SK-MEL-5 (cell line): ENCODE results near the gene MCAM. TPM values are rescaled to one million over a fixed set of nuclear protein-coding genes. Genes with fewer than 3 reads are reported as not detected.
A peak's percentile ranks its signal among the peaks of the same experiment; 100 is the strongest.

Experiments used
- DNase-seq: peaks from one replicate; pipeline ENCODE4 v3.0.0-alpha.2; 2016; ENCODE audit warnings: low read depth, low spot score
- in situ Hi-C: cut with HindIII; loops from 2 replicates; pipeline ENCODE4 v1.10.0; 2016; ENCODE audit warnings: low sequenced_read_pairs, high pct_unique_total_duplicates, low pct_unique_long_range_greater_than_20kb
- total RNA-seq: library from RNA; depleted of rRNA; stranded (reverse); fragments of >200 nt; shearing (Covaris generic); gene quantifications from 2 replicates; pipeline ENCODE4 v1.2.3, GENCODE V29; 2014

Gene MCAM
- total RNA-seq, 1 experiment from 2014 or later: 356 TPM

GRCh38 chr11:119295178-119295577 is 21.8 kb downstream of the MCAM start:
- DNase-seq: no peak

DNA sequence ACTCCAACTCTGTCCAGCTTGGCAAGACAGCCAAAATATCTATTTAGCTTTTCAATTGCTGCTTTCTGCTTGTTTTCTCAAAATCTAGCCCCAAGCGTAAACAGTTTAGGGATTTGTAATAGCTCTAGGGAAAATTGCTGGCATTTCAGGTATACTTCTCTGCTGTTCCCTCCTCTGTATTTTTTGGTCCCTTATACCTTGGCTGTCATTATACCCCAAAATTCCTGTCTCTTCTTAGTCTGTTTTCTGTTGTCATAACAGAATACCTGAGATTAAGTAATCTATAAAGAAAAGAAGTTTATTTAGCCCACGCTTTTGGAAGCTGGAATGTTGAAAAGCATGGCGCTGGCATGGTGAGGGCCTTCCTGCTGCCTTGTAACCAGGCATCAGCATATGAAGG is 23.5 kb downstream of the MCAM start:
- in situ Hi-C loops: no loop called here
- DNase-seq: no peak

More at GRCh38 chr11:119295178-119295577, 21.8 kb downstream of the MCAM start:
- in situ Hi-C loops: no loop called here

DNA sequence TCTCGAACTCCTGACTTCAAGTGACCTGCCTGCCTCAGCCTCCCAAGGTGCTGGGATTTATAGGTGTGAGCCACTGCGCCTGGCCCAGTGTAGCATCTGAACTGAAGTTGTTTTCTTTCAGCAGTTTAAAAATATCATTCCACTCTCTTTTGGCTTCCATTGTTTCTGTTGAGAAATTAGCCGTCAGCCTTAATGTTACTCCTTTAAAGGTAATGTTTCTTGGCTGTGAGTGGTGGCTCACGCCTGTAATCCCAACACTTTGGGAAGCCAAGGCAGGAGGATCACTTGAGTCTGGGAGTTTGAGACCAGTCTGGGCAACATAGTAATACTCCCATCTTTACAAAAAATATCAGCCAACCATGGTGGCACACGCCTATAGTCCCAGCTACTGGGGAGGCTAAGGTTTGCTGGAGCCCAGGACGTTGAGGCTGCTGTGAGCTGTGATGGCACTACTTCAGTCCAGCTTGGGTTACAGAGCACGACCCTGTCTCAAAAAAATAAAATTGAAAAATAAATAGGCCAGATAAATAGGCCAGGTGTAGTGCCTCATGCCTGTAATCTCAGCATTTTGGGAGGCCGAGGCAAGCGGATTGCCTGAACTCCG is 25.9 kb downstream of the MCAM start:
- DNase-seq: no peak
- in situ Hi-C loops: no loop called here

- in situ Hi-C loops: no loop called here
Measured at GRCh38 chr11:119288219-119288618, 28.7 kb downstream of the MCAM start.

GRCh38 chr11:119285431-119285830 is 31.5 kb downstream of the MCAM start:
- in situ Hi-C loops: no loop called here

More at GRCh38 chr11:119288219-119288618, 28.7 kb downstream of the MCAM start:
- DNase-seq: no peak

DNA sequence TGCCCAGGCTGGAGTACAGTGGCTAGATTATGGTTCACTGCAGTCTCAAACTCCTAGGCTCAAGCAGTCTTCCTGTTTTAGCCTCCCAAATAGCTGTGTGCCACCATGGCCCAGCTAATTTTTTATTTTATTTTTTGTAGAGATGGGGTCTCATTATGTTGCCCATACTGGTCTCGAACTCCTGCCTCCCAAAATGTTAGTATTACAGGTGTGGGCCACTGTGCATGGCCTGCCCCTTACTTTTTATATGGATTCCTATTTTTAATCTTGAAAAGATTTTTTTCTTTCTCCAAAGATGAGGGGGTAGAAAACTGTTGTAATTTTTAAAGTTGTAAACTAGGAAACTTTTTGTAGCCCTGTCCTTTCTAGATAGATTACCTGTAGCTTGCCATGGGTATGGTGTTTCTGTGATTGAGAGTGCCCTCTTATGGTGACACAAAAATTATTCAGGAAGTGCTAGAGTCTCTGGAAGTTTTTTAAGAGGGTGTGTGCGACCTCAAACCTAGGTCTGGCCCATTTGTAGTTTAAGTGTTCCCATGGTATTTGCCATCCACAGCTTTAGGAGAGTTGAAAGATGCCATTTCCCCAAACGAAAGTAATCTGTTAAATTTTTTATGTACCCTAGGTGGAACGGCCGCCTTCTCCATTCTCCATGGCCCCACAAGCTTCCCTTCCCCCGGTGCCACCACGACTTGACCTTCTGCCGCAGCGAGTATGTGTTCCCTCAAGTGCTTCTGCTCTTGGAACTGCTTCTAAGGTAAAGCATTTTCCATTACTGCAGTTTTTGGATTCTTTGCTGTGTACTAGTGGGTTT is 32.4 kb downstream of the MCAM start:
- DNase-seq: peak; percentile 60
- in situ Hi-C loops: no loop called here

More at GRCh38 chr11:119285431-119285830, 31.5 kb downstream of the MCAM start:
- DNase-seq: no peak

- DNase-seq: no peak
- in situ Hi-C loops: no loop called here
Measured at GRCh38 chr11:119282495-119282894, 34.4 kb downstream of the MCAM start.

DNA sequence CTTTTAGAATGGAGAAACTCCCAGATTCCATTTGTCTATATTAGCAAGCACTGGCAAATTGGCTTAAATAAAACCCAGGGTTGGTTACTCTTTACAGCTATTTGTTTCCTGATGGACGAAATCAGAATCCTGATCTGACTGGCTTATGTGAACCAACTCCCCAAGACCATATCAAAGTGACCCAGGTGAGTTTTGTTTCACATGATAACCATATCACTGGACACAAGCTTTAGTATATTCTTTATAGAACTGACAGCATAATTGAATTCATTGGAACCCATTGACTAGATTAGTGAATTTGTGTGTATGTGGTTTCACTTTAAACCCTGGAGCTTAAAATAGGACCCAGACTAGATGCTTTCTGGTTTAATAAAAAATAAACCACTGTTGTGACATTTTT is 39.3 kb downstream of the MCAM start:
- in situ Hi-C loops: no loop called here
- no peak for DNase-seq

- no peak for DNase-seq
- in situ Hi-C loops: no loop called here
Measured at GRCh38 chr11:119273721-119274120, 43.2 kb downstream of the MCAM start.

DNA sequence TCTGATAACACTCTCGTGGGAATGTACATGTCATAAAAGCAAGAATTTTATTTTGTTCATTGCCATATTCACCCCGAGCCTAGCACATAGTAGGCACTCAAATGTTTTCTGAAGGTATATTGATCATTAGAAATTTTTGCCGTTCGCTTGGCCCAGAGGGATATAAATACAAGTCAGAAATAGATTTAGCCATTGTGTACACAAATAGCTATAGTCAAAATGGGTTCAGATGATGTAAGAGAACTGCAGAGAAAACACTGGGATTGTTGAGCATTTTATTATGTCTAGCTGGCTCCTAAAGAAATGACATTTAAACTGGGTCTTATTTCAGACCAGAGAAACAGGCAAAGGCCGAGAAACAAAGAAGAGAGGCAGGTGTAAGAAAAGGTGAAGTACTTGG is 49.3 kb downstream of the MCAM start:
- in situ Hi-C loops: no loop called here
- DNase-seq: no peak

DNA sequence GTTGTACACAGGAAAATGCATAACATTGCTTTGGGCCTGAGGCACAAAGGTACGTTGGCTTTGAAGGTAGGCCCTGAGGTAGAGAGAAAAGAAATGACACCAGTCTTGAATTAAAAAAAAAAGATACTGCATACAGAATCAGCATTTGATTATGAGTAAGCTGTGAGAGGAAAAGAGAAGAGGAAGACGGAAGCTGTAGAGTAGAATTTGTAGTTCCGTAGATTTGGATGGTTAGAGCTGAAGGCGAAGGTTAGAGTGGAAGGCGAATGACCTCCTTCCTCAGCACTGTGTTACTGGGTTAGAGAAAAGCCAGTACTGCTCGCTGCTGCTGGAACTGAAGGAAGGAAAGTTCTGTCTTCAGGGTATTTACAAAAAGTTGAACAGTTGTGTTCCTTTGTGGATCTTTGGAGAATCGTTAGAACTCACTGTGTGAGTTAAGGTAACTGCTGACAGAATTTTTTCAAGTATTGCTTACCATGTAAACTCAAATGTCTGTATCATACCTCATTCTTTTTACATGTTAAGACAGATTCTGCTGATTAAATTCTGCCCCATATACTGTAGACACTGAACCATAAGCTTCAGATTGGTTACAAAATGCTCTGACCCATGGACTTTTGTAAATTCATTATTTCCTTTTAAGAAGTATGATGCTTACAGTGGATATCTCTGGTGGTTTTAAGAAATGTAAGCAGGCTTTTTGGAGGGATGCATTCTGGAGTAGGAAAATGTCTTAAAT is 50.2 kb downstream of the MCAM start:
- in situ Hi-C loops: no loop called here
- no peak for DNase-seq

- in situ Hi-C loops: no loop called here
- DNase-seq: no peak
Measured at GRCh38 chr11:119266063-119266462, 50.9 kb downstream of the MCAM start.

DNA sequence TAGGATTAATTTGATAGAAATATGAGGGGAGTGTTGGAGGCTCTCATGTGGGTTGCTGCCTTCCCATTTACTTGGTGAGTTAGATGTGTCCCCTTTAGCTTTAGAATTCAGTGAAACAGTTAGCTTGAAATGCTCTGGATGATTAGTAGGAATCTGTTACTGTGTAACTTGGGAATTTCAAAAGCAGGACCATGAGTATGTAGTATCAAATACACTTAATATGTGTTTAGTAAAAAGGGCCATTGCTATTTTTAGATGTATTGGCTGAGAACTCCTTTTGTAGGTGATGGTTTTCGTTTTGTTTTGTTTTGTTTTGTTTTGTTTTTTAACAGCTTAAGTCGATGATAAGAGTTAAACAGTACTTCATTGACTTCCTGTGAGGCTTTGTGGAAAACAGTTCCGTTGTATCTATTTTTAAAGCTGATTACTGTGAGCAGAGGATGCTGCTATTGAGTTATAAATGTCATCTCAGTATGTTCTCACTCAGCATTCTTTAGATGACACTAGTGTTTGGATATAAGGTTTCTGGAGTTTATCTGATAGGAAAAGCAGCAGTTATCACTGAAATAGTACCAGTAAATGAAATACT is 53.5 kb downstream of the MCAM start:
- DNase-seq: no peak
- in situ Hi-C loops: no loop called here

DNA sequence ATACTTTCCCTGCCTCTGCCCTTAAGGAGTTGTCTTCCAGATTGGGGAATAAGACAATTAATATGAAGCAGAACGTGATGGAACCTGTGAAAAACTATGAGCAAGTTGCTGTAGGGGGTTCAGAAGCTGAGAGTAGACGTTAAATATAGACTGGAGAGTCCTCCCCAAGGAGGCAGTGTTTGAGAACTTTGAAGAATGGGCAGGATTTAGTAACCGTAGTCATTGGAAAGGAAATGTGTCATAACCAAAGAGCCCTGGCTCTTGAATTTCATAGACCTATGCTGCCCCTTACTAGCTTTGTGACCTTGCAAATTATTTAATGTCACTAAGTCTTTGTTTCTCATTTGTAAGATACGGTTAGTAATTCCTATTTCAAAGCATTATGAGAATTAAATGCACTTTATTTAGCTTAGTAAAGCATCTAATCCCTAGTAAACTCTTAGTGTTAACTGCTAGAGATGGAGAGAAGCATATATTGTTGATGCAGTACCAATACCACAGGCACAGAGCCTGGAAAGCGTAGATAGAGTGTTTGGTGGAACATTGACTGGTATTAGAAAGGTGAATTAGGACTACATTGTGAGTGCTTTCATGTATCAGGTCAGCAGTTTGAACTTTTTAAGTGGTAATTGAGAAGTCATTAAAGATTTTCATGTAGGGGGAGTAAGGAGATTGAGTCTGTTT is 54.1 kb downstream of the MCAM start:
- peak; percentile 10 for DNase-seq
- in situ Hi-C loops: no loop called here

- DNase-seq: no peak
- in situ Hi-C loops: no loop called here
Measured at GRCh38 chr11:119258983-119259382, 57.9 kb downstream of the MCAM start.
